Measurements from ENCODE around the gene ECE1. TPM values are rescaled to one million over a fixed set of nuclear protein-coding genes. Genes with fewer than 3 reads are reported as not detected.
A peak's percentile ranks its signal among the peaks of the same experiment; 100 is the strongest.

The ECE1 gene
- total RNA-seq, 1 donor from 2014 or later, result 93.1 TPM

GRCh38 chr1:21325731-21326387, 35.6 kb upstream of the ECE1 start:
- DNase-seq (ENCODE audit: low read depth in 2 of 2), result no peak

GRCh38 chr1:21325231-21325718, 35.0 kb upstream of the ECE1 start:
- no peak for DNase-seq (ENCODE audit: low read depth in 2 of 2)

- peak in 1 of 2 donors; percentile 85 for DNase-seq (ENCODE audit: low read depth in 2 of 2)
Measured at GRCh38 chr1:21324368-21325141, 34.3 kb upstream of the ECE1 start.

GRCh38 chr1:21323091-21323490, 32.8 kb upstream of the ECE1 start:
- peak in 1 of 2 donors; percentile 54 for DNase-seq (ENCODE audit: low read depth in 2 of 2)

GRCh38 chr1:21322681-21323016, 32.4 kb upstream of the ECE1 start:
- DNase-seq (ENCODE audit: low read depth in 2 of 2), result no peak

GRCh38 chr1:21321963-21322680, 31.9 kb upstream of the ECE1 start:
- no peak for DNase-seq (ENCODE audit: low read depth in 2 of 2)

GRCh38 chr1:21320410-21321108, 30.3 kb upstream of the ECE1 start:
- no peak for DNase-seq (ENCODE audit: low read depth in 2 of 2)

- DNase-seq (ENCODE audit: low read depth in 2 of 2), result no peak
Measured at GRCh38 chr1:21319447-21320407, 29.5 kb upstream of the ECE1 start.

GRCh38 chr1:21318714-21319159, 28.5 kb upstream of the ECE1 start:
- no peak for DNase-seq (ENCODE audit: low read depth in 2 of 2)

GRCh38 chr1:21318057-21318713, 27.9 kb upstream of the ECE1 start:
- DNase-seq (ENCODE audit: low read depth in 2 of 2), result no peak

GRCh38 chr1:21317690-21318043, 27.4 kb upstream of the ECE1 start:
- DNase-seq (ENCODE audit: low read depth in 2 of 2), result no peak

GRCh38 chr1:21317035-21317689, 26.9 kb upstream of the ECE1 start:
- peak; percentile 59 to 80 for DNase-seq (ENCODE audit: low read depth in 2 of 2)

GRCh38 chr1:21314743-21315396, 24.6 kb upstream of the ECE1 start:
- no peak for DNase-seq (ENCODE audit: low read depth in 2 of 2)

GRCh38 chr1:21313886-21314721, 23.8 kb upstream of the ECE1 start:
- DNase-seq (ENCODE audit: low read depth in 2 of 2), result peak in 1 of 2 donors; percentile 58

- peak in 1 of 2 donors; percentile 70 for DNase-seq (ENCODE audit: low read depth in 2 of 2)
Measured at GRCh38 chr1:21313203-21313885, 23.1 kb upstream of the ECE1 start.

GRCh38 chr1:21312407-21312992, 22.2 kb upstream of the ECE1 start:
- DNase-seq (ENCODE audit: low read depth in 2 of 2), result no peak

GRCh38 chr1:21311016-21311415, 20.8 kb upstream of the ECE1 start:
- DNase-seq (ENCODE audit: low read depth in 2 of 2), result no peak

Measured in lung microvascular endothelial cell (primary cell).